Neutrophil (primary cell): ENCODE measurements around the gene APBB1.

ENCODE experiments used
- H3K27ac ChIP-seq: fragments of 200-600 bp; sonication (generic); 2 replicates; pipeline ENCODE4 v1.5.1; 2016; ENCODE audit warnings: mild to moderate bottlenecking, moderate library complexity
- H3K27me3 ChIP-seq: fragments of 200-600 bp; sonication (generic); 2 replicates; pipeline ENCODE4 v1.6.0; 2016; ENCODE audit warnings: mild to moderate bottlenecking
- H3K36me3 ChIP-seq: fragments of 200-600 bp; sonication (generic); 2 replicates; pipeline ENCODE4 v1.5.1; 2017
- H3K4me1 ChIP-seq, 2 experiments: fragments of 200-600 bp in 1 of 2; sonication (generic) in 1 of 2; 1 replicate in 1 of 2; 2 replicates in 1 of 2; pipeline versions ENCODE4 v1.5.1 to v1.6.1; 2013 to 2016; ENCODE audit warnings: low read depth in 1 of 2, low read length in 1 of 2, mild to moderate bottlenecking in 1 of 2, moderate library complexity in 1 of 2; ENCODE audit not compliant: control insufficient read depth in 1 of 2, insufficient read depth in 1 of 2
- H3K4me3 ChIP-seq, 2 experiments: fragments of 200-600 bp in 1 of 2; sonication (generic) in 1 of 2; 1 replicate in 1 of 2; 2 replicates in 1 of 2; pipeline ENCODE4 v1.5.1; 2013 to 2016; ENCODE audit warnings: low read depth in 1 of 2, low read length in 1 of 2, mild to moderate bottlenecking in 1 of 2, moderate library complexity in 1 of 2
- H3K9me3 ChIP-seq: fragments of 200-600 bp; sonication (generic); 2 replicates; pipeline ENCODE4 v1.5.1; 2016
- TF ChIP-seq, protein P1 (sequence below): fragments of 200-600 bp; sonication (generic); IDR thresholded peaks from 2 replicates; pipeline ENCODE4 v1.5.1; 2016; ENCODE audit warnings: antibody characterized with exemption

The APBB1 gene

GRCh38 chr11:6362873-6363678 is 55.8 kb downstream of the APBB1 start:
- TF ChIP-seq, protein P1, sequence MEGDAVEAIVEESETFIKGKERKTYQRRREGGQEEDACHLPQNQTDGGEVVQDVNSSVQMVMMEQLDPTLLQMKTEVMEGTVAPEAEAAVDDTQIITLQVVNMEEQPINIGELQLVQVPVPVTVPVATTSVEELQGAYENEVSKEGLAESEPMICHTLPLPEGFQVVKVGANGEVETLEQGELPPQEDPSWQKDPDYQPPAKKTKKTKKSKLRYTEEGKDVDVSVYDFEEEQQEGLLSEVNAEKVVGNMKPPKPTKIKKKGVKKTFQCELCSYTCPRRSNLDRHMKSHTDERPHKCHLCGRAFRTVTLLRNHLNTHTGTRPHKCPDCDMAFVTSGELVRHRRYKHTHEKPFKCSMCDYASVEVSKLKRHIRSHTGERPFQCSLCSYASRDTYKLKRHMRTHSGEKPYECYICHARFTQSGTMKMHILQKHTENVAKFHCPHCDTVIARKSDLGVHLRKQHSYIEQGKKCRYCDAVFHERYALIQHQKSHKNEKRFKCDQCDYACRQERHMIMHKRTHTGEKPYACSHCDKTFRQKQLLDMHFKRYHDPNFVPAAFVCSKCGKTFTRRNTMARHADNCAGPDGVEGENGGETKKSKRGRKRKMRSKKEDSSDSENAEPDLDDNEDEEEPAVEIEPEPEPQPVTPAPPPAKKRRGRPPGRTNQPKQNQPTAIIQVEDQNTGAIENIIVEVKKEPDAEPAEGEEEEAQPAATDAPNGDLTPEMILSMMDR = peak; percentile 39
- Histone ChIP-seq H3K4me3 (no peak overlapping the region), H3K36me3 (no peaks in the 10 kb centered on the region), H3K27ac (no peak overlapping the region), H3K27me3 (no peaks in the 10 kb centered on the region), H3K4me1 (no peaks in the 10 kb centered on the region), H3K9me3 (no peaks in the 10 kb centered on the region)

GRCh38 chr11:6362185-6362872 is 56.6 kb downstream of the APBB1 start:
- no peak overlapping the region for H3K4me3 ChIP-seq
- H3K4me1 ChIP-seq = no peaks in the 10 kb centered on the region
- no peaks in the 10 kb centered on the region for H3K36me3 ChIP-seq
- H3K27ac ChIP-seq = no peak overlapping the region
- H3K27me3 ChIP-seq = no peaks in the 10 kb centered on the region
- TF ChIP-seq, protein P1 = no peak
- H3K9me3 ChIP-seq = no peaks in the 10 kb centered on the region

DNA sequence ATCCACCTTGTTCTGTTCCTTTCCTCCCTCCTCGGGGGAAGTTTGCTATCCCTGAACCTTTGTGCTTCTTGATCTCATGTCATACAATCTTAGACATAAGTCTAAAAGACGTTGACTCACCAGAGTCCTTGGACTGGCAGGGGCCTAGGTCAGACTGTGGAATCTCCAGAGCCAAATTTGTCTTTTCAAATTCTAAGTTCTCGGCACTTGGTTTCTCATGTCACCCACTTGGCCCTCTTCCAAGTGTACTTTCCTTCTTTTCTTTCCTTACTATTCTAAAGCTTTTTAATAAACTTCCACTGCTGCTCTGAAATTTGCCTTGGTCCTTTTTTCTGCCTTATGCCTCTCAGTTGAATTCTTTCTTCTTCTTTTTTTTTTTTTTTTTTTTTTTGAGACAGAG is 58.7 kb downstream of the APBB1 start:
- Histone ChIP-seq H3K36me3 (no peaks in the 10 kb centered on the region), H3K9me3 (no peaks in the 10 kb centered on the region), H3K27ac (no peak overlapping the region), H3K4me3 (no peak overlapping the region), H3K27me3 (no peaks in the 10 kb centered on the region), H3K4me1 (no peaks in the 10 kb centered on the region)
- TF ChIP-seq, protein P1 = no peak

- TF ChIP-seq, protein P1 = no peak
- Histone ChIP-seq H3K27me3 (peaks cover 2% of the 10 kb centered on the region), H3K4me3 (no peak overlapping the region), H3K27ac (no peak overlapping the region), H3K36me3 (no peaks in the 10 kb centered on the region), H3K4me1 (no peaks in the 10 kb centered on the region), H3K9me3 (no peaks in the 10 kb centered on the region)
Measured at GRCh38 chr11:6357222-6357621, 61.7 kb downstream of the APBB1 start.

- no peaks in the 10 kb centered on the region for H3K4me1 ChIP-seq
- H3K9me3 ChIP-seq = no peaks in the 10 kb centered on the region
- no peak overlapping the region for H3K4me3 ChIP-seq
- TF ChIP-seq, protein P1 = no peak
- H3K27ac ChIP-seq = no peak overlapping the region
- H3K27me3 ChIP-seq = peaks cover 7% of the 10 kb centered on the region
- no peaks in the 10 kb centered on the region for H3K36me3 ChIP-seq
Measured at GRCh38 chr11:6356503-6357055, 62.3 kb downstream of the APBB1 start.
